A673 (cell line): ENCODE measurements around the gene CEP192.

ENCODE experiments used
- EZH2 ChIP-seq: fragments of 200-600 bp; sonication (generic); IDR thresholded peaks from 2 replicates; pipeline ENCODE4 v1.6.1; 2017; ENCODE audit warnings: borderline replicate concordance, low read depth, mild to moderate bottlenecking, mixed read lengths, antibody characterized with exemption, low read length; ENCODE audit not compliant: poor library complexity, severe bottlenecking
- TF ChIP-seq, protein P1 (sequence below): fragments of 300-800, 200-600 bp; sonication (generic); conservative IDR thresholded peaks from 2 replicates; pipeline ENCODE4 v1.5.1; 2017; ENCODE audit warnings: low read depth, mild to moderate bottlenecking, antibody characterized with exemption, low read length, moderate library complexity, mixed read lengths

DNA sequence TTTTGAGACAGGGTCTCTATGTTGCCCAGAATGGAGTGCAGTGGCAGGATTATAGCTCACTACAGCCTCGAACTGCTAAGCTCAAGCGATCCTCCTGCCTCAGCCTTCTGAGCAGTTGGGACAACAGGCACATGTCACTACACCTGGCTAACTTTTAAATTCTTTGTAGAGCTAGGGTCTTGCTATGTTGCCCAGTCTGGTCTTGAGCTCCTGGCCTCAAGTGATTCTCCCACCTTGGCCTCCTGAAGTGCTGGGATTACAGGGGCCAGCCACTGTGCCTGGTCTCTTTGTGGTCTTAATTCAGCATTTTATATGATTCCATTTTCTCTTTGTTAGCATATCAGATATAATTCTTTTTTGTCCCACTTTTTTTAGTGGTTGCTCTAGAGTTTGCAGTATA, 34.1 kb downstream of the CEP192 start:
- TF ChIP-seq, protein P1, sequence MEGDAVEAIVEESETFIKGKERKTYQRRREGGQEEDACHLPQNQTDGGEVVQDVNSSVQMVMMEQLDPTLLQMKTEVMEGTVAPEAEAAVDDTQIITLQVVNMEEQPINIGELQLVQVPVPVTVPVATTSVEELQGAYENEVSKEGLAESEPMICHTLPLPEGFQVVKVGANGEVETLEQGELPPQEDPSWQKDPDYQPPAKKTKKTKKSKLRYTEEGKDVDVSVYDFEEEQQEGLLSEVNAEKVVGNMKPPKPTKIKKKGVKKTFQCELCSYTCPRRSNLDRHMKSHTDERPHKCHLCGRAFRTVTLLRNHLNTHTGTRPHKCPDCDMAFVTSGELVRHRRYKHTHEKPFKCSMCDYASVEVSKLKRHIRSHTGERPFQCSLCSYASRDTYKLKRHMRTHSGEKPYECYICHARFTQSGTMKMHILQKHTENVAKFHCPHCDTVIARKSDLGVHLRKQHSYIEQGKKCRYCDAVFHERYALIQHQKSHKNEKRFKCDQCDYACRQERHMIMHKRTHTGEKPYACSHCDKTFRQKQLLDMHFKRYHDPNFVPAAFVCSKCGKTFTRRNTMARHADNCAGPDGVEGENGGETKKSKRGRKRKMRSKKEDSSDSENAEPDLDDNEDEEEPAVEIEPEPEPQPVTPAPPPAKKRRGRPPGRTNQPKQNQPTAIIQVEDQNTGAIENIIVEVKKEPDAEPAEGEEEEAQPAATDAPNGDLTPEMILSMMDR = no peak
- TF ChIP-seq EZH2 = no peak
